HepG2 (cell line): ENCODE results near the gene UTS2R. TPM values are rescaled to one million over a fixed set of nuclear protein-coding genes. Genes with fewer than 3 reads are reported as not detected.

Experiments
- AGO2 ChIP-seq: fragments of 200-400 bp; formaldehyde crosslinking; optimal IDR thresholded peaks from 2 replicates; pipeline ENCODE3; 2017; ENCODE audit warnings: mild to moderate bottlenecking, low read depth, low read length, moderate library complexity
- AHR ChIP-seq: IDR thresholded peaks from 2 replicates; pipeline ENCODE4 v1.6.1; 2018; ENCODE audit warnings: missing genetic modification reagents, missing compliant biosample characterization
- ARHGAP35 ChIP-seq: sonication (generic); formaldehyde crosslinking; IDR thresholded peaks from 2 replicates; pipeline ENCODE4 v1.9.0; 2022; ENCODE audit warnings: mild to moderate bottlenecking, inconsistent platforms, moderate library complexity, missing genetic modification reagents, borderline replicate concordance
- CENPT ChIP-seq: sonication (generic); formaldehyde crosslinking; IDR thresholded peaks from 2 replicates; pipeline ENCODE4 v1.8.0; 2022; ENCODE audit warnings: low read depth, mild to moderate bottlenecking, moderate library complexity, missing genetic modification reagents
- DNMT1 ChIP-seq: sonication (generic); formaldehyde crosslinking; IDR thresholded peaks from 2 replicates; pipeline ENCODE4 v1.5.1; 2020; ENCODE audit warnings: mild to moderate bottlenecking, missing genetic modification reagents
- ELF4 ChIP-seq: sonication (generic); formaldehyde crosslinking; IDR thresholded peaks from 2 replicates; pipeline ENCODE4 v1.5.0; 2020; ENCODE audit warnings: missing genetic modification reagents, mild to moderate bottlenecking, moderate library complexity, borderline replicate concordance
- HMG20B ChIP-seq: conservative IDR thresholded peaks from 2 replicates; pipeline ENCODE4 v1.6.1; 2016; ENCODE audit warnings: missing genetic modification reagents, missing compliant biosample characterization
- MEIS2 ChIP-seq: sonication (generic); formaldehyde crosslinking; IDR thresholded peaks from 2 replicates; pipeline ENCODE4 v1.9.0; 2021; ENCODE audit warnings: mild to moderate bottlenecking, missing genetic modification reagents
- POLR2A ChIP-seq, 2 experiments: IDR thresholded peaks; 2 replicates each; pipeline ENCODE4 v1.6.1; 2011; ENCODE audit warnings: low read depth in 2 of 2, low read length in 2 of 2, mild to moderate bottlenecking in 1 of 2, moderate library complexity in 1 of 2; ENCODE audit not compliant: insufficient read depth in 1 of 2
- RELA ChIP-seq: sonication (generic); formaldehyde crosslinking; IDR thresholded peaks from 2 replicates; pipeline ENCODE4 v1.4.0; 2020; ENCODE audit warnings: missing genetic modification reagents
- RXRB ChIP-seq: IDR thresholded peaks from 2 replicates; pipeline ENCODE4 v1.6.1; 2016; ENCODE audit warnings: borderline replicate concordance, missing genetic modification reagents, missing compliant biosample characterization
- ZFP36L1 ChIP-seq: sonication (generic); formaldehyde crosslinking; IDR thresholded peaks from 2 replicates; pipeline ENCODE4 v1.8.0; 2022; ENCODE audit warnings: mild to moderate bottlenecking, missing genetic modification reagents, moderate library complexity
- ZFP37 ChIP-seq: sonication (generic); formaldehyde crosslinking; IDR thresholded peaks from 2 replicates; pipeline ENCODE4 v1.4.0; 2020; ENCODE audit warnings: missing genetic modification reagents, borderline replicate concordance
- ZNF256 ChIP-seq: sonication (generic); formaldehyde crosslinking; conservative IDR thresholded peaks from 2 replicates; pipeline ENCODE4 v1.4.0; 2020; ENCODE audit warnings: missing genetic modification reagents
- ZNF616 ChIP-seq: sonication (generic); formaldehyde crosslinking; IDR thresholded peaks from 2 replicates; pipeline ENCODE4 v1.5.0; 2020; ENCODE audit warnings: low read depth, mild to moderate bottlenecking, missing genetic modification reagents
- ZSCAN12 ChIP-seq: sonication (generic); formaldehyde crosslinking; IDR thresholded peaks from 2 replicates; pipeline ENCODE4 v1.9.0; 2021; ENCODE audit warnings: mild to moderate bottlenecking, missing genetic modification reagents
- ZSCAN31 ChIP-seq: sonication (generic); formaldehyde crosslinking; IDR thresholded peaks from 2 replicates; pipeline ENCODE4 v1.5.0; 2020; ENCODE audit warnings: low read depth, mild to moderate bottlenecking, missing genetic modification reagents
- polyA plus RNA-seq, 8 experiments: library from polyadenylated mRNA; depleted of rRNA in 3 of 8; stranded (reverse) in 7 of 8; unstranded in 1 of 8; fragments of >200 nt; fragmentation: Illumina TruSeq in 4 of 8; extraction: Trizol in 4 of 8; gene quantifications; 2 replicates each; pipeline versions ENCODE4 v1.2.1 to v1.2.3, GENCODE V29; 2011 to 2016; ENCODE audit warnings: low read depth in 4 of 8, missing spikeins in 1 of 8, mixed read lengths in 1 of 8; ENCODE audit not compliant: insufficient read depth in 1 of 8
- total RNA-seq, 5 experiments: library from RNA; depleted of rRNA; stranded (reverse); fragments of >200 nt; fragmentation: Illumina TruSeq; extraction: Trizol; gene quantifications; 2 replicates each; pipeline ENCODE4 v1.2.3, GENCODE V29; 2016; ENCODE audit warnings: low read depth in 1 of 5
- TF ChIP-seq, protein P1 (sequence below): fragments of 450-650 bp; IDR thresholded peaks from 2 replicates; pipeline ENCODE4 v1.6.1; 2017
- TF ChIP-seq, protein P2 (sequence below): sonication (generic); formaldehyde crosslinking; IDR thresholded peaks from 2 replicates; pipeline ENCODE4 v1.5.1; 2020; ENCODE audit warnings: missing genetic modification reagents, mild to moderate bottlenecking, borderline replicate concordance
- TF ChIP-seq, protein P3 (sequence below): sonication (generic); formaldehyde crosslinking; IDR thresholded peaks from 2 replicates; pipeline ENCODE4 v1.9.0; 2021; ENCODE audit warnings: missing genetic modification reagents, mild to moderate bottlenecking, borderline replicate concordance
- TF ChIP-seq, protein P4 (sequence below): sonication (generic); formaldehyde crosslinking; IDR thresholded peaks from 2 replicates; pipeline ENCODE4 v1.8.0; 2023; ENCODE audit warnings: mild to moderate bottlenecking, missing genetic modification reagents
- TF ChIP-seq, protein P5 (sequence below): sonication (generic); formaldehyde crosslinking; IDR thresholded peaks from 2 replicates; pipeline ENCODE4 v1.5.0; 2020; ENCODE audit warnings: mild to moderate bottlenecking, low read depth, missing genetic modification reagents, borderline replicate concordance
- TF ChIP-seq, protein P6 (sequence below): sonication (generic); formaldehyde crosslinking; IDR thresholded peaks from 2 replicates; pipeline ENCODE4 v1.4.0; 2020; ENCODE audit warnings: missing genetic modification reagents
- TF ChIP-seq, protein P7 (sequence below): sonication (generic); formaldehyde crosslinking; IDR thresholded peaks from 2 replicates; pipeline ENCODE4 v1.4.0; 2020; ENCODE audit warnings: missing genetic modification reagents

The UTS2R gene
- total and polyA plus RNA-seq, 2 of the 13 experiments (the other 11 are each of a cell fraction or from before 2014, with no cell fraction given), result 0.13 to 0.15 TPM

DNA sequence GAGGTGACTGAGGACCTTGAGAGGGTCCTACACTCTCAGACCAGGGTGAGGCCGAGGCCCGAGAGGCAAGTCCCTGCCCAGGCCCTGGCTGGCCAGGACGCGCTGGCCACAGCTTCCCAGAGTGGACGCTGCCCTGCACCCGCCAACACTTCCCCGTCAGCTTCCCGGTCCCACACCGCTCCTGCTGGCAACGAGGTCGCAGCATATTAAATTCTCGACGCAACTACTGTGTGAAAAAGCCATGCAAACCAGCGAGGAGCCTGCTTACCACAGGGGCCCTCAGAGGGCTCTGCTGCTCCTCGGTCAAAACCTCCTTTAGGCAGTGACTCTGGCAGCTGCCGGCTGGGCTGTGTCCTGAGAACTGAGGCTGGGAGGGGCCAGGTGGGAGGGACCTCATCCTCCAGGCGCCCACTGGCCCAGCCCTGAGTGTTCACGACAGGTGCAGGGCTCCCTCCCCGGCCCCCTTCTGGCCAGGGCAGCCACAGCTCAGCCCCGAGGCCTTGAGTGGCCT lies 14.7 kb upstream of the UTS2R start (continued):
- TF ChIP-seq, protein P1, sequence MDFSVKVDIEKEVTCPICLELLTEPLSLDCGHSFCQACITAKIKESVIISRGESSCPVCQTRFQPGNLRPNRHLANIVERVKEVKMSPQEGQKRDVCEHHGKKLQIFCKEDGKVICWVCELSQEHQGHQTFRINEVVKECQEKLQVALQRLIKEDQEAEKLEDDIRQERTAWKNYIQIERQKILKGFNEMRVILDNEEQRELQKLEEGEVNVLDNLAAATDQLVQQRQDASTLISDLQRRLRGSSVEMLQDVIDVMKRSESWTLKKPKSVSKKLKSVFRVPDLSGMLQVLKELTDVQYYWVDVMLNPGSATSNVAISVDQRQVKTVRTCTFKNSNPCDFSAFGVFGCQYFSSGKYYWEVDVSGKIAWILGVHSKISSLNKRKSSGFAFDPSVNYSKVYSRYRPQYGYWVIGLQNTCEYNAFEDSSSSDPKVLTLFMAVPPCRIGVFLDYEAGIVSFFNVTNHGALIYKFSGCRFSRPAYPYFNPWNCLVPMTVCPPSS, result no peak
- TF ChIP-seq MEIS2 (CRISPR knock-in tag) (no peak), ZFP37 (CRISPR knock-in tag) (no peak), ZNF256 (CRISPR knock-in tag) (no peak), ZFP36L1 (CRISPR knock-in tag) (no peak), ARHGAP35 (no peak), CENPT (CRISPR knock-in tag) (no peak), AHR (CRISPR knock-in tag) (no peak), ZSCAN12 (CRISPR knock-in tag) (no peak), DNMT1 (CRISPR knock-in tag) (no peak), ZSCAN31 (CRISPR knock-in tag) (no peak), RXRB (CRISPR knock-in tag) (no peak), ZNF616 (CRISPR knock-in tag) (no peak), HMG20B (no peak), AGO2 (no peak), ELF4 (CRISPR knock-in tag) (no peak), POLR2A (IDR thresholded peaks at IDR 0.05; ENCODE audit: insufficient read depth in 1 of 2, low read depth in 2 of 2, low read length in 2 of 2) (no peak; a peak in 1 of 4 replicates), RELA (CRISPR knock-in tag) (no peak)
- TF ChIP-seq, protein P2, sequence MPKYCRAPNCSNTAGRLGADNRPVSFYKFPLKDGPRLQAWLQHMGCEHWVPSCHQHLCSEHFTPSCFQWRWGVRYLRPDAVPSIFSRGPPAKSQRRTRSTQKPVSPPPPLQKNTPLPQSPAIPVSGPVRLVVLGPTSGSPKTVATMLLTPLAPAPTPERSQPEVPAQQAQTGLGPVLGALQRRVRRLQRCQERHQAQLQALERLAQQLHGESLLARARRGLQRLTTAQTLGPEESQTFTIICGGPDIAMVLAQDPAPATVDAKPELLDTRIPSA (CRISPR knock-in tag), result no peak
- TF ChIP-seq, protein P3, sequence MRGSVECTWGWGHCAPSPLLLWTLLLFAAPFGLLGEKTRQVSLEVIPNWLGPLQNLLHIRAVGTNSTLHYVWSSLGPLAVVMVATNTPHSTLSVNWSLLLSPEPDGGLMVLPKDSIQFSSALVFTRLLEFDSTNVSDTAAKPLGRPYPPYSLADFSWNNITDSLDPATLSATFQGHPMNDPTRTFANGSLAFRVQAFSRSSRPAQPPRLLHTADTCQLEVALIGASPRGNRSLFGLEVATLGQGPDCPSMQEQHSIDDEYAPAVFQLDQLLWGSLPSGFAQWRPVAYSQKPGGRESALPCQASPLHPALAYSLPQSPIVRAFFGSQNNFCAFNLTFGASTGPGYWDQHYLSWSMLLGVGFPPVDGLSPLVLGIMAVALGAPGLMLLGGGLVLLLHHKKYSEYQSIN (CRISPR knock-in tag), result no peak
- TF ChIP-seq, protein P4, sequence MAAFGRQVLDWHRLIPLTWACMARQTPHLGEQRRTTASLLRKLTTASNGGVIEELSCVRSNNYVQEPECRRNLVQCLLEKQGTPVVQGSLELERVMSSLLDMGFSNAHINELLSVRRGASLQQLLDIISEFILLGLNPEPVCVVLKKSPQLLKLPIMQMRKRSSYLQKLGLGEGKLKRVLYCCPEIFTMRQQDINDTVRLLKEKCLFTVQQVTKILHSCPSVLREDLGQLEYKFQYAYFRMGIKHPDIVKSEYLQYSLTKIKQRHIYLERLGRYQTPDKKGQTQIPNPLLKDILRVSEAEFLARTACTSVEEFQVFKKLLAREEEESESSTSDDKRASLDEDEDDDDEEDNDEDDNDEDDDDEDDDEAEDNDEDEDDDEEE (CRISPR knock-in tag), result no peak
- TF ChIP-seq, protein P5, sequence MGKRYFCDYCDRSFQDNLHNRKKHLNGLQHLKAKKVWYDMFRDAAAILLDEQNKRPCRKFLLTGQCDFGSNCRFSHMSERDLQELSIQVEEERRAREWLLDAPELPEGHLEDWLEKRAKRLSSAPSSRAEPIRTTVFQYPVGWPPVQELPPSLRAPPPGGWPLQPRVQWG (CRISPR knock-in tag), result no peak
- TF ChIP-seq, protein P6, sequence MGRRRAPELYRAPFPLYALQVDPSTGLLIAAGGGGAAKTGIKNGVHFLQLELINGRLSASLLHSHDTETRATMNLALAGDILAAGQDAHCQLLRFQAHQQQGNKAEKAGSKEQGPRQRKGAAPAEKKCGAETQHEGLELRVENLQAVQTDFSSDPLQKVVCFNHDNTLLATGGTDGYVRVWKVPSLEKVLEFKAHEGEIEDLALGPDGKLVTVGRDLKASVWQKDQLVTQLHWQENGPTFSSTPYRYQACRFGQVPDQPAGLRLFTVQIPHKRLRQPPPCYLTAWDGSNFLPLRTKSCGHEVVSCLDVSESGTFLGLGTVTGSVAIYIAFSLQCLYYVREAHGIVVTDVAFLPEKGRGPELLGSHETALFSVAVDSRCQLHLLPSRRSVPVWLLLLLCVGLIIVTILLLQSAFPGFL (CRISPR knock-in tag), result no peak
- TF ChIP-seq, protein P7, sequence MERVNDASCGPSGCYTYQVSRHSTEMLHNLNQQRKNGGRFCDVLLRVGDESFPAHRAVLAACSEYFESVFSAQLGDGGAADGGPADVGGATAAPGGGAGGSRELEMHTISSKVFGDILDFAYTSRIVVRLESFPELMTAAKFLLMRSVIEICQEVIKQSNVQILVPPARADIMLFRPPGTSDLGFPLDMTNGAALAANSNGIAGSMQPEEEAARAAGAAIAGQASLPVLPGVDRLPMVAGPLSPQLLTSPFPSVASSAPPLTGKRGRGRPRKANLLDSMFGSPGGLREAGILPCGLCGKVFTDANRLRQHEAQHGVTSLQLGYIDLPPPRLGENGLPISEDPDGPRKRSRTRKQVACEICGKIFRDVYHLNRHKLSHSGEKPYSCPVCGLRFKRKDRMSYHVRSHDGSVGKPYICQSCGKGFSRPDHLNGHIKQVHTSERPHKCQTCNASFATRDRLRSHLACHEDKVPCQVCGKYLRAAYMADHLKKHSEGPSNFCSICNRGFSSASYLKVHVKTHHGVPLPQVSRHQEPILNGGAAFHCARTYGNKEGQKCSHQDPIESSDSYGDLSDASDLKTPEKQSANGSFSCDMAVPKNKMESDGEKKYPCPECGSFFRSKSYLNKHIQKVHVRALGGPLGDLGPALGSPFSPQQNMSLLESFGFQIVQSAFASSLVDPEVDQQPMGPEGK (CRISPR knock-in tag), result peak; percentile 34; the same call in 1 of the 2 replicates
